IPS DF 6.9 (cell line): ENCODE results near the gene KBTBD8.

ENCODE experiments used
- DNase-seq: peaks from one replicate; pipeline ENCODE4 v3.0.0-alpha.2; 2013; ENCODE audit warnings: low read depth, low spot score
- H3K27ac ChIP-seq: one replicate; pipeline ENCODE4 v1.5.1; 2013; ENCODE audit warnings: low read length, control low read depth
- H3K27me3 ChIP-seq: 2 replicates; pipeline ENCODE4 v1.6.1; 2013; ENCODE audit warnings: mild to moderate bottlenecking, low read length; ENCODE audit not compliant: control insufficient read depth, insufficient read depth
- H3K36me3 ChIP-seq: 2 replicates; pipeline ENCODE4 v1.6.1; 2013; ENCODE audit warnings: low read length; ENCODE audit not compliant: control insufficient read depth, insufficient read depth
- H3K4me1 ChIP-seq: 2 replicates; pipeline ENCODE4 v1.6.1; 2013; ENCODE audit warnings: low read length; ENCODE audit not compliant: control insufficient read depth, insufficient read depth
- H3K4me3 ChIP-seq: 2 replicates; pipeline ENCODE4 v1.5.1; 2013; ENCODE audit warnings: mild to moderate bottlenecking, low read length
- H3K9me3 ChIP-seq: 2 replicates; pipeline ENCODE4 v1.6.1; 2013; ENCODE audit warnings: low read length, inconsistent platforms; ENCODE audit not compliant: control insufficient read depth, insufficient read depth
- WGBS: extraction: QIAGEN DNeasy Blood & Tissue Kit; methylation state at CpG from one replicate; pipeline ENCODE4 v1.1.7; 2013; ENCODE audit warnings: mixed read lengths, missing lambda C conversion rate; ENCODE audit not compliant: insufficient read length, insufficient coverage; 5-methylcytosine and 5-hydroxymethylcytosine counted together

KBTBD8 gene

GRCh38 chr3:67033079-67033478, 35.0 kb downstream of the KBTBD8 start:
- no peak overlapping the region for H3K27ac ChIP-seq
- H3K36me3 ChIP-seq = no peaks in the 10 kb centered on the region
- H3K9me3 ChIP-seq = no peaks in the 10 kb centered on the region
- H3K4me1 ChIP-seq = no peaks in the 10 kb centered on the region
- H3K4me3 ChIP-seq = no peak overlapping the region
- H3K27me3 ChIP-seq = no peaks in the 10 kb centered on the region
- no CpG with 5 or more reads among the region's 2 CpGs for WGBS
- no peak for DNase-seq

GRCh38 chr3:67034371-67034770, 36.3 kb downstream of the KBTBD8 start:
- H3K9me3 ChIP-seq = no peaks in the 10 kb centered on the region
- no peaks in the 10 kb centered on the region for H3K27me3 ChIP-seq
- no CpG with 5 or more reads among the region's 3 CpGs for WGBS
- no peaks in the 10 kb centered on the region for H3K4me1 ChIP-seq
- no peak overlapping the region for H3K4me3 ChIP-seq
- no peaks in the 10 kb centered on the region for H3K36me3 ChIP-seq
- no peak overlapping the region for H3K27ac ChIP-seq
- no peak for DNase-seq

GRCh38 chr3:67037615-67038014, 39.5 kb downstream of the KBTBD8 start:
- H3K36me3 ChIP-seq = no peaks in the 10 kb centered on the region
- no peak overlapping the region for H3K27ac ChIP-seq
- WGBS = no CpG with 5 or more reads among the region's 4 CpGs
- no peaks in the 10 kb centered on the region for H3K4me1 ChIP-seq
- no peaks in the 10 kb centered on the region for H3K27me3 ChIP-seq
- DNase-seq = no peak
- no peaks in the 10 kb centered on the region for H3K9me3 ChIP-seq
- H3K4me3 ChIP-seq = no peak overlapping the region

- H3K27ac ChIP-seq = no peak overlapping the region
- H3K4me1 ChIP-seq = no peaks in the 10 kb centered on the region
- no peaks in the 10 kb centered on the region for H3K27me3 ChIP-seq
- DNase-seq = no peak
- WGBS = no CpG with 5 or more reads among the region's 1 CpG
- H3K36me3 ChIP-seq = no peaks in the 10 kb centered on the region
- H3K9me3 ChIP-seq = no peaks in the 10 kb centered on the region; the same call in 1 of the 2 replicates
- H3K4me3 ChIP-seq = no peak overlapping the region
Observed at GRCh38 chr3:67044295-67044694, 46.2 kb downstream of the KBTBD8 start.

GRCh38 chr3:67044955-67045354, 46.8 kb downstream of the KBTBD8 start:
- WGBS = no CpG with 5 or more reads among the region's 2 CpGs
- Histone ChIP-seq H3K27ac (no peak overlapping the region), H3K36me3 (no peaks in the 10 kb centered on the region), H3K9me3 (no peaks in the 10 kb centered on the region; the same call in 1 of the 2 replicates), H3K27me3 (no peaks in the 10 kb centered on the region), H3K4me3 (no peak overlapping the region), H3K4me1 (no peaks in the 10 kb centered on the region)
- DNase-seq = no peak

- Histone ChIP-seq H3K4me3 (no peak overlapping the region), H3K27ac (no peak overlapping the region), H3K4me1 (no peaks in the 10 kb centered on the region), H3K27me3 (no peaks in the 10 kb centered on the region), H3K9me3 (no peaks in the 10 kb centered on the region; the same call in 1 of the 2 replicates), H3K36me3 (no peaks in the 10 kb centered on the region)
- DNase-seq = no peak
- WGBS = no CpG with 5 or more reads among the region's 5 CpGs
Observed at GRCh38 chr3:67045711-67046465, 47.8 kb downstream of the KBTBD8 start.

GRCh38 chr3:67047051-67047450, 48.9 kb downstream of the KBTBD8 start:
- Histone ChIP-seq H3K27me3 (no peaks in the 10 kb centered on the region), H3K4me1 (no peaks in the 10 kb centered on the region), H3K9me3 (no peaks in the 10 kb centered on the region; the same call in 1 of the 2 replicates), H3K4me3 (no peak overlapping the region), H3K27ac (no peak overlapping the region), H3K36me3 (no peaks in the 10 kb centered on the region)
- WGBS = no CpG with 5 or more reads among the region's 2 CpGs
- no peak for DNase-seq

GRCh38 chr3:67048067-67048714, 50.1 kb downstream of the KBTBD8 start:
- Histone ChIP-seq H3K27me3 (no peaks in the 10 kb centered on the region), H3K4me1 (no peaks in the 10 kb centered on the region), H3K9me3 (no peaks in the 10 kb centered on the region; the same call in 1 of the 2 replicates), H3K4me3 (no peak overlapping the region), H3K27ac (no peak overlapping the region), H3K36me3 (no peaks in the 10 kb centered on the region)
- WGBS = no CpG with 5 or more reads among the region's 2 CpGs
- no peak for DNase-seq

- H3K36me3 ChIP-seq = no peaks in the 10 kb centered on the region
- no peaks in the 10 kb centered on the region for H3K27me3 ChIP-seq
- H3K9me3 ChIP-seq = no peaks in the 10 kb centered on the region
- H3K4me1 ChIP-seq = no peaks in the 10 kb centered on the region
- no CpG with 5 or more reads among the region's 3 CpGs for WGBS
- no peak overlapping the region for H3K27ac ChIP-seq
- no peak overlapping the region for H3K4me3 ChIP-seq
- DNase-seq = no peak
Observed at GRCh38 chr3:67048715-67049074, 50.6 kb downstream of the KBTBD8 start.

GRCh38 chr3:67059443-67059842, 61.3 kb downstream of the KBTBD8 start:
- no CpG with 5 or more reads among the region's 2 CpGs for WGBS
- Histone ChIP-seq H3K4me3 (no peak overlapping the region), H3K4me1 (no peaks in the 10 kb centered on the region)

More at GRCh38 chr3:67059443-67059842, 61.3 kb downstream of the KBTBD8 start:
- Histone ChIP-seq H3K27me3 (no peaks in the 10 kb centered on the region), H3K27ac (no peak overlapping the region), H3K36me3 (no peaks in the 10 kb centered on the region), H3K9me3 (no peaks in the 10 kb centered on the region)
- DNase-seq = no peak
